ENCODE measurements around the gene AMH.

GRCh38 chr19:2244125-2244411 is 5.1 kb upstream of the AMH start:
- no peak for TF ChIP-seq ZBTB21 (tag by site-specific recombination; IDR thresholded peaks at IDR 0.05)
- no peak for TF ChIP-seq CTCF (tag by site-specific recombination; IDR thresholded peaks at IDR 0.05)
- TF ChIP-seq ZNF138 (tag by site-specific recombination; IDR thresholded peaks at IDR 0.05; ENCODE audit: borderline replicate concordance): no peak
- no peak for TF ChIP-seq YY1 (tag by site-specific recombination; IDR thresholded peaks at IDR 0.05)
- TF ChIP-seq ZNF501 (tag by site-specific recombination; IDR thresholded peaks at IDR 0.05): no peak
- TF ChIP-seq ZEB2 (tag by site-specific recombination; IDR thresholded peaks at IDR 0.05): no peak
- TF ChIP-seq HOXA7 (CRISPR knock-in tag; IDR thresholded peaks at IDR 0.05; ENCODE audit: borderline replicate concordance): no peak
- no peak for TF ChIP-seq PATZ1 (tag by site-specific recombination; IDR thresholded peaks at IDR 0.05)
- TF ChIP-seq ZNF830 (tag by site-specific recombination; IDR thresholded peaks at IDR 0.05; ENCODE audit: low read depth): no peak
- TF ChIP-seq PBX3 (CRISPR knock-in tag; IDR thresholded peaks at IDR 0.05): no peak
- TF ChIP-seq ZNF580 (tag by site-specific recombination; IDR thresholded peaks at IDR 0.05): no peak
- no peak for TF ChIP-seq ZNF398 (tag by site-specific recombination; IDR thresholded peaks at IDR 0.05)
- no peak for TF ChIP-seq YY2 (tag by site-specific recombination; IDR thresholded peaks at IDR 0.05)

All from HEK293 (cell line).